Renal pelvis (tissue), 4 donors: ENCODE results near the gene MXRA5. TPM values are rescaled to one million over a fixed set of nuclear protein-coding genes. Genes with fewer than 3 reads are reported as not detected.
"Not testable (repeated sequence)": the region's sequence is repeated elsewhere in the genome, so short reads cannot be mapped to it uniquely, and the experiment has no call there.

Experiments used
- DNase-seq: peaks from one replicate; pipeline ENCODE4 v3.0.0-alpha.2; 2013
- polyA plus RNA-seq, 3 donors: library from polyadenylated mRNA; unstranded; fragments of 120-200 nt; gene quantifications; one replicate each; pipeline ENCODE4 v1.2.1, GENCODE V29; 2013; ENCODE audit not compliant: insufficient read length in 3 of 3

MXRA5 gene
- polyA plus RNA-seq, 3 donors, result 6.4 to 13.1 (median 8.1) TPM

DNA sequence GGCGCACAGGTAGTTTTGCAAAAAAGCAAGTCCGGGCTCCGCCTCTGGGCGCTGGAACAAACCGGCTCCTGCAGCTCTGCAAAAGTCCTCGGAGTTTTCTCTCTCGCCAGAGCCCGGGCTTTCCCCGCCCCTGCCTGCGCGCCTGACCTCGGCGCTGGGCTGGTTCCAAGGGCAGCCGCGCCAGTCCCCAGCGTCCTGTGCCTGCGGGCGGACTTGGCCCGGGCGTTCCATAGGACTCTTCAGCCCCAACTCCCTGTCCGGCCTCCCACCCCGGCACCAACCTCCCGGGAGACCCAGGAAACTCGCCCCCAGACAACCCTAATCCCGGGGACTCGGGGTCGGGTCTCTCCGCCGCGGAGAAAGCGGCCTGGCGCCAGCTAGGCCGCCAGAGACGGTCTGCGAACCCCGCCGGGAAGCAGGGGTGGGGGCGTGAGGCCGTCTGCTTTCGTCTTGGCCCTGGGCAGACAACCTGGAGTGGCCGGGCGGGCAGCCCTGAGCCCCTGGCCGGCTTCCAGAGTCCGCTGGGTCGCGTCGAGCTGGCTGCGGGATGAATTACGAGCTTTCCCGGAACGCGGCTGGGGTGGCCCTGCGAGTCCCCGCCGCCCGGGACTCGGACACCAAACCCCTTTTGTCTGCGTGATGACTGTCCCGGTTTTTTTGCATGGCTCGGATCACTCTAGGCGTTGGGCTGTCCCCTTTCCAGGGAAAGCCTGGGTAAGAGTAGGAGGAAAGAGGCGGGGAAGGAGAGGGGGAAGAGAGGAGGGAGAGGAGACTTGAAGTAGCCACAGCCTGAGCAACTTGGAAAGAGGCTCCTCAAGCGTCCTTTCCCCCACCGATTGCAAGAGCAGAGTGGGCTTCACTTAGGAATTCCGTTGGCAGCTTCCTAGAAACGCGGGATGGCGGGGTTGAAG, 916 bp downstream of the MXRA5 start:
- DNase-seq, result peak; percentile 38

DNA sequence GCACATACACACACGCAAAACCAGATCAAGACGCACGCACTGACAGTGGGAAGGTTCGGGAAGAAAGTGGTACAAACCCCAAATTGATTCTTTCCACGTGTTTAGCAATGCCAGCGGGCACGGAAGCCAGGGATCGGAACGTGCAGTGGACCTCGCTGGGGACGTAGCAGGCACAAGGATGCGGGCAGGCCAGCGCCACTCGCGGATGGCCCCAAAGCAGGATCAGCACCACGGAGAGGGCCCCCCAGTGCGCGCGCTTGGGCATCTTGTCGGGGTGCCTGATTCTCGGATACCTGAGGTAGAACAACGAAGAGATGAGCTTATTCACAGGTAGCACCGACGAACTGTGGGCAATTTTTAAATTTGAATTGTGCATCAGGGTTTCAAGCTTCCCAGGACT, 2.9 kb downstream of the MXRA5 start:
- not testable (repeated sequence) for DNase-seq

DNA sequence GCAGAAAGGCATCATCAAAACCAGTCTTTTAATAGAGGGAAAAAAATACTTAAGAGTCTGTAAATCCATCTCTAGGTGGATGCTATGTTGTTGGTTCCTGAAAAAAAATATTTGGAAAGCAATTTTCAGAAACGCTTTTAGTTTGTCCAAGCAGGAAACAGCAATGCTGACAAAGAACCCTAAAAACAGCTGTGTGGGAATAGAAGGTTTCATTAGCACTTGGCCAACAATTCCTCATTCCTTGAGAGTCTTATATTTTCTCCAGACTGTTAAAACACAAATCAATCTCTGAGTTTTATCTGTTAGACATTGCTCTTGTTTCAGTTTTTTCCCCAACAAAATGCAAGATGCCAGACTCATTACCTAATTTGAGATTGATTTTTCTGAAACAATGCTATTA, 6.4 kb downstream of the MXRA5 start:
- no peak for DNase-seq

DNA sequence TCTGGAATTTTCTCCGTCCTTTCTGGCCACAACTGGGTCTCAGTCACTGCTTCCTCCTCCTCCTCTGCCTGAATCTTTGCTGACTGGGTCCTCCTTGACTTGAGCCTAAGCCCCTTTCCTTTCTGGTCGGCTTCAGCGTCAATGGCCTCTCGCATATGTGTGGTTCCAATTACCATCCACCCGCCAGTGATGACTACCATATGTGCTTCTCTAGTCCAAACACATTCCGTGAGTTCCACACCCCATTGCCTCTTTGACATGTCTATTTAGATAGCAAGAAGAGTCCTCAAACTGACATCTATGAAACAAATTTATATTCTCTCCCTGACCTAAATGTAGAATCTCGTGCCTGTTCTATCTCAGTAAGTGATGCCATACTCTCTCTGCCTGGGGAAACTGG, 19.8 kb downstream of the MXRA5 start:
- peak; percentile 62 for DNase-seq

DNA sequence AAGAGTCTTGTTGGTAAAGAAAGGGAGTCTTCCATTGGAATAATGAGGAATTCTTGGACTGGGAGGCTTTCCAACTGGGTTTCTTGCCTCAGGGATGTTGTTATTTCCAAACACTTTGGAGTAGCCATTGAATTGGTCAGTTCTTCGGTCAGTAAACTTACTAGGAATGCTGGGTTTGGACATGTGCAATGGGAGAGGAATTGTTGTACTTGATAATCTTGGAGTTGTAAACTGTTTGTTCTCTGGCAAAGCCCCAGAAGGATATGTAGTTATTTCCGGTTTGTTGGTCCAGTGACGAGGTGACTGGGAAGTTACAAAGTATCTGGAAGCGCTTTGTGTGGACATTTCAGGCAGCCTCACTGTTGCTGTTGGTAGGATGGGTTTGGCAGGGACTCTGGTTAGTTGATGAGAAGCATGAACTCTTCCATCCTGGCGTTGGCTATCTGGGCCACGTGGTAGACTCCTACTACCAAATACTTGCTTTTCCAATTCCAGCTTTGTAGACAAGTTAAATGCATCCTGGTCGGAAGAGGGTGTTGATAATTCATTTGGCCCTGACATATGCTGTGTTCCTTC, 25.9 kb downstream of the MXRA5 start:
- DNase-seq, result no peak

DNA sequence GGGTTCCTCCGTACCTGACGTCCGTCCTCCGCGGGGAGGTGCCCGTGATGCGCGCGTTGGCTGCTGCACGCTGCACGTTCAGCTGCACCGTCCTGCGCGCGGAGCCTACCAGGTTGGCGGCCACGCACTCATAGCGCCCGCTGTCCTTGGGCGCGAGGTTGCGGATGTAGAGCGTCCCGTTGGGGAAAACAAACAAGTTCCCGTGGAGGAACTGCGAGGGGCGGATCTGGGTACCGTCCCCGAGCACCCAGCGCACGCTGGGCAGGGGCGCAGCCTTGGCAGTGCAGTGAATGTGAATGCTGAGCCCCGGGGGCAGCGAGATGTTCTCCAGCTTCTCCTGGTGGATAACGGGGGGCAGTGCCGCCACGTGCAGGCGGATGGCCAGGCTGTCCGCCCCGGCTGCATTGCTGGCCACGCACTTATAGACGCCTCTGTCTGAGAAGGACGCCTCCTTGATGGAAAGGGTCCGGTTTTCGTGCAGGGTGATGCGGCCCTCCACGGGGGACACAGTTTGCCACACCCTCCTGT, 29.2 kb downstream of the MXRA5 start:
- DNase-seq, result no peak

DNA sequence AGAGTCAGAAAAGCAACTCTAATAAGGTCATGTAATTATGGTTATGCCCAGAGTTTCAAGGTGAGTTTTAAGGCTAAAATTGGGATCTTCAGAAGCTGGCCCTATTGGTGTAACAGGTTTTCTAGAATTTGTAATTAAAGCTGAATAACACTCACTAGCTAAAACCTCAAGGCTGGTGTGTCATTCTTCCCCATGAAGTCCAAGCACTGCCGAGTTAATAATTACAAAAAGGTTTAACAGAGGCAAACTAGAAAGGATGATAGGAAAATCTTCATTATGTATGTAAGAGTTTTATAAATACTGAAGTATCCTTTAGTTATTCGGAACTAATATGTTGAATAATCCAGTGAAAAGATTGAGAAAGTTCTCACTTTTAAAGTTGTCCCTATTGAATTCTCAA, 34.3 kb downstream of the MXRA5 start:
- no peak for DNase-seq

DNA sequence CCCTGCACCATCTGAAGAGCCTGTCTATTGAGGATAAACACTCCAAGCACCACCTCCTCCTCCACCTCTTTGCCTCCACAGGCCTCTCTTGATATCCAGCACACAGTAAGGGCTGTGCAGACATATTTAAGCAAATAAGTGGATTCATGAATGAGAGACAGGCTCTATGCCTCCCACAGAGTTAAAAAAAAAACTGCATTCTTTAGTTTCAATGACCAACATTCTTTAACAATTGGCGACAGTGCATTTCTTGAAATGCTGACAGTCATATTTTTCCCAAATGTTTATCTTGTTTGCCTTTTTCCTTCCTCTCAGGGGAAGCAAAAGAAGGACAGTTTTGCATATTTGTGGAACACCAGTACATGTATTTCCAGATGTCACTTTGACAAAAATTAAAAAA, 38.6 kb downstream of the MXRA5 start:
- DNase-seq, result no peak

DNA sequence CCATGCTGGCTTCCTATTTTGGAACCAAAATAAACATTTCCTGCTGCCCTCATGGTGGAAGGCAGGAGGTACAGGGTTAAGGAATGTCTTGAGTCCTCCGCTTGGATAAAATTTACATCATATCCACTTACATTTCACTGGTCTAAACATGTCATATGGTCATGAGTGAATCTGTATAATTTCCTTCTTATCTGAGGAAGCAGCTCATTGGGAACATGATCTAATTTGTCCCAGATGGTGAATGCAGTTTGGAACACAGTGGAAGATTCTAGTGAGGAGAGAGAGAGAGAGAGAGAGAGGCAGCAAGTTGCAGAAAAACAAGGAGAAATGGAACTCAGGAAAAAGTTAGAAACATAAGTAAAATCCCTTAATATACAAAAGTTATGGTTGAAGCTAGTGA, 46.8 kb downstream of the MXRA5 start:
- DNase-seq, result no peak

DNA sequence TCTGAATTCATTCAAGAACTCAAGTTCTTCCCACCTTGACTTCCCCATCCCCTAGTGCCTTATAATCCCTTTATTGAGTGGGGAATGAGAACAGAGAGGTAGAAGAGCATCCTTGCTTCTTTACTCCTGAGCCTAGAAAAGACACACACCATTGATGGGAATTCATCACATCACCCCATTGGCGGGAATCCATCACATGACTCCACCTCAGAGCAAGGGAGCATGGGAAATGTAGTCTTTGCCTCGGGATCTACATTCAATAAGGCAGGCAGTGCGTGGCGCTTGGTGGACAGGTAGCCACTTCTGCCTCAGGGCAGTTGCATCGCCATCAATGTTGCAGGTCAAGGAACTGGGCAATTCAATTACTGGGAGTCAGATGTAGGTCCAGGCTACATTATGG, 50.7 kb downstream of the MXRA5 start:
- no peak for DNase-seq

DNA sequence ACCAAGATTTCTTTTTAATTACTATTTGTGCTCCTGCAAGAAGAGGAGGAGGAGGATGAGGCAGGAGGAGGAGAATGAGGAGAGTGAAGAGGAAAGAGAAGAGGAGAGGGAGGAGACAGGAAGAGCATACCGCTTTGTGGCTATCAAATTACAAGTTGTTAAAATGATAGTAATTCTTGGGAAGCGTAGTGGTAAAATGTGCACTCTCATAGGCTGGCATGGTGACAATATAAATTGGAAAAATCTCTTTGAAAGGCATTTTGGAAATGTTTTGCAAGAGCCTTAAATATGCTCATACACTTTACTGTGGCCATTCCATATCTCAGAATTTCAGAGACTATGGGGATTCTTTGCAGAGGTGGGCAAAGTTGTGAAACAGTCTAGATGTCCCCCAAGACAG, 53.2 kb downstream of the MXRA5 start:
- DNase-seq, result no peak

DNA sequence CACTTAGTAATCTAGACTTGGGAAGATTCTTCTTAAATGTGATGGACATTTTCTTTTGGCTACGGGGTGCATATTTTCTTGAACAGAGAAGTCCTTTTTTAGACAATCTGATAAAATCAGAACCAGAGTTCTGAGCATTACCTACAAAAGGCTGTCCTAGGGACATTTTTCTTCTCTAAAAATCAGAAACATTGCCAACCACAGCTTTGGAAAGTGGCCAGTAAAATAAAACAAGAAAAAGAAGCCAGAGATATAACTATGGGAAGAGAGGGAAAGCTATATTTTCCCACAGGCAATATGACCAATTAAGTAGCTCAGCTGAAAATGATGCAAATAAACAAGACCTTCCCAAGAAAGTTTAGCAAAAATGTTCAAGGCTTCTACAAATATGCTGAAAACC, 55.9 kb downstream of the MXRA5 start:
- DNase-seq, result no peak

DNA sequence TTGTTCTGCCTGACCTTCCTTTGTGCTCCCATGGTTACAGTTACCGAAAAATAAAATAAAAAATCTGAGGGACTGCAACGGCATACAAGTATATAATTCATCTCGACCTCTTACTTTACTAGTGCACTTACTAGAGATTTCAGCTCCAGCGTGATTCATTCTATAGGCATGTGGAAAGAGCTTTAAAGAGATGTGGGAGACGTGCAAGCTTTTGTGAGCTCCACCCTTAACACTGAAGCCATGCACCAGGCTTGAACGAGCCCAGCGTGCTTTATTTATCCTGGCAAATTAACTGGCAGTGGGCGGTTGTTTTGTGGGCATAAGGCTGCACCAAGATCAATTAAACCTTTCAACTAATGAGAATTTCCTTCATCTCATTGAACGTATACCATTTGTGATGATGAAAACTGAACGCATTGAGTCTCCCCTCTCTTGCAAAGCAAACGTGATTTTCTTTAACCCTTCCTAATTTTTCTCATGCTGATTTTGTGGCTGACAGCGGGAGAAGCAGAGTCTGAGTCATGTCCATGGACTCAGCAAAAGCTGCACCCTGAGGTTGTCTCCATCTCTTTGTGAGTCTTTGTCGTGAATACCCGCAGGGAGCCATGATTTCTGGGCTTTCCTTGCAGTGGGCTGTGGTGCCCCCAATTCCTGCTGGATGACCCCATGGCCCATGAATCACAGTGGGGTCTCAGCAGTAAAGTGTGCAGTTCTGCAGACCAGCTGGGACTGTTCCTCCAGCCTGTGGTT, 60.1 kb downstream of the MXRA5 start:
- DNase-seq, result no peak

DNA sequence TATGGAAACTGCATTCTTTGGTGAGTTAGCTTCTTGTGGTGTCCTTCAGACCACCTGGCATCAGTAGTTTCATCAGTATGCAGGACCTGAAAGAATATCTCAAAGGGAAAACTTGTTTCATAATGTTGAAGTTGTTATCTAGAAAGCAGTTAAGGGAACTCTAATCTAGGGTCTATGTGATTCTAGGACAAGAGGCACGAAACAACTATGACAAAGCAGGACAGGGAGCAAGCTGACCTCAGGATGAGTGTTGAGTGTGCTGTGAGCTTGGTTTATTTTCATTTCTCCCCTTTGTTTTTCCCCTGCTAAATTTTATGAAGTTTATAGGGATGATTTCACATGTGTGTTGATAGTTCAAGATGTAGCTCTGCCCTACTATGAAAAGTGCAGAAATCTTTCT, 65.7 kb downstream of the MXRA5 start:
- no peak for DNase-seq

DNA sequence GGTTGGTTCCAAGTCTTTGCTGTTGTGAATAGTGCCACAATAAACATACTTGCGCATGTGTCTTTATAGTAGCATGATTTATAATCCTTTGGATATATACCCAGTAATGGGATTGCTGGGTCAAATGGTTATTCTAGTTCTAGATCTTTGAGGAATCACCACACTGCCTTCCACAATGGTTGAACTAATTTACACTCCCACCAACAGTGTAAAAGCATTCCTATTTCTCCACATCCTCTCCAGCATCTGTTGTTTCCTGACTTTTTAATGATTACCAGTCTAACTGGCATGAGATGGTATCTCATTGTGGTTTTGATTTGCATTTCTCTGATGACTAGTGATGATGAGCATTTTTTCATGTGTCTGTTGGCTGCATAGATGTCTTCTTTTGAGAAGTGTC, 72.8 kb downstream of the MXRA5 start:
- not testable (repeated sequence) for DNase-seq

DNA sequence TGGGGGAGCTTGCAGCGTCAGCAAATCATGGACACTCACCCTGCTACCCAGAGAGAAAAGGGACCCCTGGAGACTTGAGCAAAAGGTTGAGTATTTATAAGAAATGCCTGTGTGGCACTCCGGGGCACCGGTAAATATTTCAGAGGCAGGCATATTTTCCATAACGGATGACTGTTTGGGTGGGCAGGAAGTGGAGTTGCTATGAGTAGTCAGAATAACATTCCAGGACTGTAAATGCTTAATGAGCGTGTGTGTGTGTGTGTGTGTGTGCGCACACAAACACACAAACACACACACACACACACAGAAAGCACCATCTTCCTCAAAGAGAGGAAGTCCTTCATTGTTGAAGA, 74.6 kb downstream of the MXRA5 start:
- no peak for DNase-seq

DNA sequence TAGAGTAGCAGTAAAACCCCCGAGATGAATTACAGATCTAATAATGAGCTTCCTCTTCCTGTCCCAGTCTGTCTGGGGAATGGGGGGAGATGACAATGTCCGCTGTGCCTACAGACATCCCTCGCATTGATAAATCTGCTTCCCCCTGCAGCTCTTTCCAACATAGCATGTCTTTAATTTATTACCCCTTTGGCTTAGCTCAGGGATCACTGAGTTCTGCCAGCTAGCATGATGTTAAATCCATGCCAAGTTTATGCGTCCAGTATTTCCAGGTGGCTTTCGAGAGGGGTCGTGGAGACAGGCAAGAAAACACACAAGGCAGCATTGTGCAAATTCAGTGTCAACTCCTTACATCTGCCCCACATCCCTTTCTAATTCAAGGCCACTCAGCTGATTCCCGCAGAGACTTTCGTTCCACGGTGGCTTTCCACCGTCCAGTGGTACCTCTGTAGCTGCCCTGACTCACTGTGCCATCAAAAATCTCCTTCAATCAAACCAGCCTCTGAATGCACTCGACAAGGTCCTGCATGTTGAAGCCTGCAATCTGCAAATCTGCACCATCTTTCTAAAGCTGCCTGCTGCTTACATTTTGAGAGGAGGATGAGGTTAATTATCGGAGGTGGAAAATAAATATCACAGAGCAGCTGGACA, 75.1 kb downstream of the MXRA5 start:
- DNase-seq, result no peak

DNA sequence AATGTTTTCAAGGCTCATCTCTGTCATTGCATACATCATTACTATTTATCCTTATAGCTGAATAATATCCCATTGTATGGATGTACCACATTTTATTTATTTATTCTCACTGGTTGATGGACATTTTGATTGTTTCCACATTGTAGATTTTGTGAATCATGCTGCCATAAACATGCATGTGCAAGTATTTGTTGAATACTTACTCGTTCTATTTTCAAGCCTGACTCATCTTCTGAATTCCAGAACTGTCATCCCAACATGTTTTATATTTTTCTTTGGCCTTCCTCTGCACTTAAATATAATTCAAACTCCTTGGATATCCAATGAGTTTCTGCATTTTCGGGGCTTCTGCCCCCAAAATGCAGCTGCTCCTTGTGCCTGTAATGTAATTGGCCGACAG, 77.6 kb downstream of the MXRA5 start:
- DNase-seq, result no peak

DNA sequence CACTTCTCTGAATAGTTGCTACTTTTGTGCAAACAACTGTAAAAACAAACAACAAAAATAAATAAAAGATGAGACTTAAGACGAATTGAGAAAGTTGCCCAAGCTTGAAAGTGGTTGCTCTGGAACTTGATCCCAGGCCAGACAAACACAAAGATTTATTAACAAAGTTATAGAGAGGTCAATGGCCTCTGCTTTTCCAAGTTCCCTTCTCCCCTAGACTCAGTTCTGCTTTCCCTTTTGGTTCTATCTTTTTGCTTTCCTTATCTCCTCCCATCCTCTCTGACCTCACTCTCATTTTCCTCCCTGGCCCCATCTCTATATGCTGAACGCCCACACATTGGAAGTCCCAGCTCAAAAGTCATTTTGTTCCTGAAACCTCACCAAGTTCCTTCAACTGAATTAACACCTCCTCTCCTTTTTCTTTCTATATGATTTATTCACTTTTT, 82.7 kb downstream of the MXRA5 start:
- no peak for DNase-seq

DNA sequence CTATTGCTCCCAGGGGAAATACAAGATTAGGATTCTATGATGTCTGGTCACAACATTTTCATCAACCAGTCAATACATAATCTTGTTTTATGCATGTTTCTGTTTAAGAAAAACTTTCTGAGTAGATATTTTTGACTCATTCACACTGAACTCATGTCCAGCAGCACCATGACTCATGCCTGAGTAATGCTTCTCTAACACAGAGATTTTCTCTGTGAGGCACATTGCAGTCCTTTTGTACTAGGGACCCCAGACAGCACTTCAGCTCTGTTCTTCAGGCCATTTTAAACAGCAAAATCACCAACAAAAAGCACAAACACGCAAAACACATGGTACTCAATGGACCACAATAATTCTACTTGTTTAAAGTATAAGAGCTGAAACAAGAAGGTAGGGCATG, 83.6 kb downstream of the MXRA5 start:
- DNase-seq, result no peak
